GM23338 (cell line): ENCODE results near the gene FHL2. TPM values are rescaled to one million over a fixed set of nuclear protein-coding genes. Genes with fewer than 3 reads are reported as not detected.

Source experiments
- ATAC-seq: fragments of 200-7000 bp; cut with Tn5 transposase; 3 replicates; pipeline ENCODE4 v1.9.1; 2020
- DNase-seq: peaks from one replicate; pipeline ENCODE4 v3.0.0-alpha.2; 2015; ENCODE audit warnings: low spot score
- H2AFZ ChIP-seq: fragments of 200-600 bp; sonication (generic); 2 replicates; pipeline ENCODE4 v1.8.0; 2016; ENCODE audit warnings: antibody characterized with exemption, mild to moderate bottlenecking, moderate library complexity
- H3F3A ChIP-seq: fragments of 200-600 bp; sonication (generic); replicated peaks from 2 replicates; pipeline ENCODE4 v1.8.0; 2017; ENCODE audit warnings: antibody characterized with exemption, mixed run types, low read depth
- H3K27ac ChIP-seq: fragments of 200-600 bp; sonication (generic); 2 replicates; pipeline ENCODE4 v1.6.1; 2016; ENCODE audit warnings: low read depth
- H3K27me3 ChIP-seq: fragments of 200-600 bp; sonication (generic); 2 replicates; pipeline ENCODE4 v1.8.0; 2016; ENCODE audit warnings: mild to moderate bottlenecking, mixed run types, moderate library complexity; ENCODE audit not compliant: insufficient read depth
- H3K36me3 ChIP-seq: fragments of 200-600 bp; sonication (generic); 2 replicates; pipeline ENCODE4 v1.8.0; 2016; ENCODE audit warnings: mild to moderate bottlenecking; ENCODE audit not compliant: insufficient read depth
- H3K4me1 ChIP-seq: fragments of 200-600 bp; sonication (generic); 2 replicates; pipeline ENCODE4 v1.8.0; 2016; ENCODE audit warnings: mild to moderate bottlenecking, moderate library complexity; ENCODE audit not compliant: insufficient read depth
- H3K4me2 ChIP-seq: fragments of 200-600 bp; sonication (generic); 2 replicates; pipeline ENCODE4 v1.7.1; 2017; ENCODE audit warnings: mixed run types
- H3K4me3 ChIP-seq: fragments of 200-600 bp; sonication (generic); 2 replicates; pipeline ENCODE4 v1.6.1; 2016; ENCODE audit warnings: mixed run types
- H3K79me2 ChIP-seq: fragments of 200-600 bp; sonication (generic); replicated peaks from 2 replicates; pipeline ENCODE4 v1.8.0; 2017; ENCODE audit warnings: mild to moderate bottlenecking; ENCODE audit not compliant: insufficient read depth
- H3K9me2 ChIP-seq: fragments of 200-600 bp; sonication (generic); 2 replicates; pipeline ENCODE4 v1.8.0; 2017; ENCODE audit not compliant: insufficient read depth
- H4K20me1 ChIP-seq: fragments of 200-600 bp; sonication (generic); replicated peaks from 2 replicates; pipeline ENCODE4 v1.8.0; 2017; ENCODE audit warnings: mild to moderate bottlenecking; ENCODE audit not compliant: insufficient read depth
- H3K27ac Mint-ChIP-seq: 2 replicates; pipeline ENCODE4 v1.8.0; 2020; ENCODE audit warnings: inconsistent platforms, mild to moderate bottlenecking, moderate library complexity, mixed read lengths
- H3K27me3 Mint-ChIP-seq: 3 replicates; pipeline ENCODE4 v1.8.0; 2022; ENCODE audit warnings: low read depth, mild to moderate bottlenecking, moderate library complexity, mixed read lengths, inconsistent platforms; ENCODE audit not compliant: insufficient read depth, poor library complexity
- H3K36me3 Mint-ChIP-seq: 3 replicates; pipeline ENCODE4 v1.8.0; 2021; ENCODE audit warnings: low read depth, mild to moderate bottlenecking, inconsistent platforms, moderate library complexity, mixed read lengths
- H3K4me1 Mint-ChIP-seq: 3 replicates; pipeline ENCODE4 v1.8.0; 2020; ENCODE audit warnings: mild to moderate bottlenecking, inconsistent platforms, mixed read lengths
- H3K4me3 Mint-ChIP-seq: 3 replicates; pipeline ENCODE4 v1.8.0; 2021; ENCODE audit warnings: moderate library complexity, mild to moderate bottlenecking, inconsistent platforms, mixed read lengths
- H3K9me3 Mint-ChIP-seq: 3 replicates; pipeline ENCODE4 v1.8.0; 2020; ENCODE audit warnings: moderate library complexity, mild to moderate bottlenecking, inconsistent platforms, mixed read lengths
- CREB1 ChIP-seq: fragments of 250-450 bp; sonication (Bioruptor Pico); IDR thresholded peaks from 2 replicates; pipeline ENCODE4 v1.5.0; 2020; ENCODE audit warnings: low read depth, mild to moderate bottlenecking, moderate library complexity
- CTCF ChIP-seq, 2 experiments: fragments of 200-600 bp in 1 of 2; sonication (generic) in 1 of 2; conservative IDR thresholded peaks; 2 replicates each; pipeline versions ENCODE4 v1.5.1 to v1.6.1; 2016 to 2017; ENCODE audit warnings: antibody characterized with exemption in 2 of 2, low read depth in 2 of 2, mild to moderate bottlenecking in 2 of 2, moderate library complexity in 1 of 2
- EZH2 ChIP-seq: fragments of 200-600 bp; sonication (generic); IDR thresholded peaks from one replicate; pipeline ENCODE4 v1.8.0; 2017; ENCODE audit warnings: antibody characterized with exemption, mild to moderate bottlenecking, low read depth; ENCODE audit not compliant: unreplicated experiment
- EZH2phosphoT487 ChIP-seq: fragments of 200-600 bp; sonication (generic); IDR thresholded peaks from one replicate; pipeline ENCODE4 v1.8.1; 2018; ENCODE audit warnings: antibody characterized with exemption; ENCODE audit not compliant: unreplicated experiment
- JUNB ChIP-seq: IDR thresholded peaks from one replicate; pipeline ENCODE4 v1.6.1; 2016; ENCODE audit warnings: antibody characterized with exemption; ENCODE audit not compliant: unreplicated experiment
- NANOG ChIP-seq: IDR thresholded peaks from 2 replicates; pipeline ENCODE4 v1.6.1; 2016; ENCODE audit warnings: antibody characterized with exemption, borderline replicate concordance
- REST ChIP-seq: IDR thresholded peaks from one replicate; pipeline ENCODE4 v1.6.1; 2018; ENCODE audit warnings: antibody characterized with exemption; ENCODE audit not compliant: unreplicated experiment
- STAT1 ChIP-seq: IDR thresholded peaks from one replicate; pipeline ENCODE4 v1.6.1; 2016; ENCODE audit warnings: antibody characterized with exemption; ENCODE audit not compliant: unreplicated experiment
- ZNF114 ChIP-seq: fragments of 250-450 bp; sonication (Bioruptor Pico); IDR thresholded peaks from 2 replicates; pipeline ENCODE4 v1.5.0; 2020; ENCODE audit warnings: mild to moderate bottlenecking, moderate library complexity
- ZNF331 ChIP-seq: fragments of 250-450 bp; sonication (Bioruptor Pico); IDR thresholded peaks from 2 replicates; pipeline ENCODE4 v1.5.0; 2020; ENCODE audit warnings: low read depth, mild to moderate bottlenecking, moderate library complexity
- polyA plus RNA-seq: library from polyadenylated mRNA; unstranded; fragments of >200 nt; fragmentation: Nextera tagmentation; extraction: Ambion mirVana; gene quantifications from 2 replicates; pipeline ENCODE4 v1.2.1, GENCODE V29; 2016
- total RNA-seq: library from RNA; depleted of rRNA; stranded (reverse); fragments of >200 nt; shearing (Covaris generic); gene quantifications from 2 replicates; pipeline ENCODE4 v1.2.3, GENCODE V29; 2014

The FHL2 gene
- total and polyA plus RNA-seq, 2 experiments from 2014 or later = 29.0 to 30.9 TPM

- Histone ChIP-seq H3K36me3 (no peaks in the 10 kb centered on the region), H3K9me2 (no peaks in the 10 kb centered on the region), H3K4me2 (no peak overlapping the region), H3K27ac (no peak overlapping the region), H2AFZ (no peak overlapping the region), H3K4me3 (no peak overlapping the region), H3F3A (no peaks in the 10 kb centered on the region), H3K79me2 (peaks cover 90% of the 10 kb centered on the region), H3K4me1 (no peaks in the 10 kb centered on the region), H3K27me3 (no peaks in the 10 kb centered on the region), H4K20me1 (peaks cover 10% of the 10 kb centered on the region; the same call in 1 of the 2 replicates)
- Mint-ChIP-seq H3K4me1 (peaks cover 7% of the 10 kb centered on the region; the same call in 2 of the 3 replicates), H3K9me3 (no peaks in the 10 kb centered on the region), H3K27me3 (peaks cover 3% of the 10 kb centered on the region), H3K4me3 (no peak overlapping the region), H3K27ac (no peak overlapping the region), H3K36me3 (peaks cover 19% of the 10 kb centered on the region; the same call in 2 of the 3 replicates)
- no peak for TF ChIP-seq EZH2phosphoT487
- TF ChIP-seq JUNB = no peak
- no peak for TF ChIP-seq NANOG
- TF ChIP-seq EZH2 = no peak
- ATAC-seq (no peak), DNase-seq (no peak)
Observed at GRCh38 chr2:105391058-105391627, 7.7 kb downstream of the FHL2 start.

GRCh38 chr2:105390454-105390853 lies 8.4 kb downstream of the FHL2 start:
- Histone ChIP-seq H3K27ac (no peak overlapping the region), H3K36me3 (no peaks in the 10 kb centered on the region), H2AFZ (no peak overlapping the region), H3K9me2 (no peaks in the 10 kb centered on the region), H3K27me3 (no peaks in the 10 kb centered on the region), H3K4me3 (no peak overlapping the region), H3F3A (no peaks in the 10 kb centered on the region), H3K4me1 (no peaks in the 10 kb centered on the region), H3K79me2 (peaks cover 83% of the 10 kb centered on the region), H3K4me2 (no peak overlapping the region), H4K20me1 (peaks cover 10% of the 10 kb centered on the region; the same call in 1 of the 2 replicates)
- Mint-ChIP-seq H3K27me3 (peaks cover 3% of the 10 kb centered on the region), H3K9me3 (no peaks in the 10 kb centered on the region), H3K4me3 (no peak overlapping the region), H3K27ac (no peak overlapping the region), H3K4me1 (peaks cover 3% of the 10 kb centered on the region; the same call in 2 of the 3 replicates), H3K36me3 (peaks cover 20% of the 10 kb centered on the region)
- TF ChIP-seq CREB1 (CRISPR knock-in tag) (no peak), REST (no peak)
- DNase-seq (no peak), ATAC-seq (no peak)

- Histone ChIP-seq H3K9me2 (no peaks in the 10 kb centered on the region), H3K4me2 (no peak overlapping the region), H3F3A (no peaks in the 10 kb centered on the region), H3K36me3 (no peaks in the 10 kb centered on the region), H3K4me1 (no peaks in the 10 kb centered on the region), H4K20me1 (peaks cover 5% of the 10 kb centered on the region; the same call in 1 of the 2 replicates), H3K4me3 (no peak overlapping the region), H3K79me2 (peaks cover 68% of the 10 kb centered on the region), H3K27me3 (no peaks in the 10 kb centered on the region), H2AFZ (no peak overlapping the region), H3K27ac (no peak overlapping the region)
- H3K4me1 Mint-ChIP-seq = no peaks in the 10 kb centered on the region
- no peak for DNase-seq
- no peak overlapping the region for H3K4me3 Mint-ChIP-seq
- no peak overlapping the region for H3K27ac Mint-ChIP-seq
- H3K9me3 Mint-ChIP-seq = no peaks in the 10 kb centered on the region
- H3K27me3 Mint-ChIP-seq = no peaks in the 10 kb centered on the region
- H3K36me3 Mint-ChIP-seq = peaks cover 25% of the 10 kb centered on the region
- ATAC-seq = no peak
- TF ChIP-seq STAT1 (no peak), EZH2 (no peak), REST (no peak), CTCF (conservative IDR thresholded peaks at IDR 0.05; ENCODE audit: low read depth in 2 of 2) (no peak), ZNF114 (CRISPR knock-in tag) (no peak), ZNF331 (no peak)
Observed at GRCh38 chr2:105388971-105389381, 9.9 kb downstream of the FHL2 start.
